GM12878 (cell line): ENCODE data around the gene SLC12A3. TPM values are rescaled to one million over a fixed set of nuclear protein-coding genes. Genes with fewer than 3 reads are reported as not detected.

ENCODE experiments used
- ATAC-seq: fragments of 200-7000 bp; cut with Tn5 transposase; 3 replicates; pipeline ENCODE4 v1.9.1; 2020; ENCODE audit warnings: mild to moderate bottlenecking, moderate library complexity
- BruUV-seq: library from RNA; stranded (reverse); fragments of 400-500 nt; replicated peaks from 2 replicates; lab custom pipeline; 2021; lab: Mats Ljungman, UMichigan
- CTCF ChIA-PET: fragments of 300-600 bp; sonication (Branson Sonifier 250); formaldehyde crosslinking; extraction: SDS; loops from one replicate; lab custom pipeline; 2021; ENCODE audit warnings: inconsistent platforms; lab: Yijun Ruan, JAX
- POLR2A ChIA-PET: fragments of 350-600 bp; formaldehyde crosslinking; extraction: SDS; loops from one replicate; lab custom pipeline; 2021; ENCODE audit warnings: inconsistent platforms; lab: Charles Lee
- RAD21 ChIA-PET: fragments of 300-600 bp; sonication (Branson Sonifier 250); formaldehyde crosslinking; loops from one replicate; lab custom pipeline; 2023; ENCODE audit warnings: antibody characterized with exemption; ENCODE audit not compliant: unreplicated experiment; lab: Charles Lee
- SMC1A ChIA-PET: fragments of 300-600 bp; sonication (Branson Sonifier 250); formaldehyde crosslinking; loops from one replicate; lab custom pipeline; 2023; ENCODE audit not compliant: unreplicated experiment, uncharacterized antibody; lab: Charles Lee
- DNase-seq: peaks from one replicate; pipeline ENCODE4 v3.0.0-alpha.2; 2011; ENCODE audit warnings: low read depth, low spot score
- FAIRE-seq: peaks from 3 replicates; lab custom pipeline; 2011; peaks lifted over from hg19 to GRCh38; lab: Jason Lieb, UNC
- H2AFZ ChIP-seq: 2 replicates; pipeline ENCODE4 v1.6.0; 2011; ENCODE audit warnings: low read depth, low read length, control low read depth; ENCODE audit not compliant: control insufficient read depth
- H3K27ac ChIP-seq: 2 replicates; pipeline ENCODE4 v1.5.1; 2011; ENCODE audit warnings: control low read depth; ENCODE audit not compliant: control insufficient read depth, insufficient read depth
- H3K27me3 ChIP-seq, 2 experiments: replicated peaks in 1 of 2; 2 replicates each; pipeline versions ENCODE4 v1.6.0 to v1.6.1; 2011; ENCODE audit warnings: low read length in 1 of 2; ENCODE audit not compliant: control insufficient read depth in 2 of 2, insufficient read depth in 2 of 2
- H3K36me3 ChIP-seq, 2 experiments: 2 replicates each; pipeline ENCODE4 v1.5.1; 2011; ENCODE audit warnings: low read length in 1 of 2; ENCODE audit not compliant: control insufficient read depth in 2 of 2, insufficient read depth in 2 of 2
- H3K4me1 ChIP-seq: 2 replicates; pipeline ENCODE4 v1.6.1; 2011; ENCODE audit warnings: mild to moderate bottlenecking, low read length, moderate library complexity, mixed read lengths; ENCODE audit not compliant: control insufficient read depth, insufficient read depth
- H3K4me2 ChIP-seq: 2 replicates; pipeline ENCODE4 v1.6.0; 2011; ENCODE audit warnings: control low read depth; ENCODE audit not compliant: control insufficient read depth, insufficient read depth
- H3K4me3 ChIP-seq: fragments of 200-600 bp; sonication (generic); 2 replicates; pipeline ENCODE4 v1.5.1; 2016
- H3K79me2 ChIP-seq: 2 replicates; pipeline ENCODE4 v1.6.0; 2011; ENCODE audit warnings: low read length; ENCODE audit not compliant: control insufficient read depth, insufficient read depth
- H3K9ac ChIP-seq: 2 replicates; pipeline ENCODE4 v1.8.0; 2011; ENCODE audit warnings: low read length, control low read depth, mixed read lengths; ENCODE audit not compliant: control insufficient read depth, insufficient read depth
- H3K9me3 ChIP-seq: replicated peaks from 3 replicates; pipeline ENCODE4 v1.5.1; 2011; ENCODE audit warnings: mild to moderate bottlenecking, low read length; ENCODE audit not compliant: control insufficient read depth, insufficient read depth
- H4K20me1 ChIP-seq: 2 replicates; pipeline ENCODE4 v1.6.0; 2011; ENCODE audit not compliant: control insufficient read depth, insufficient read depth
- CREB1 ChIP-seq: IDR thresholded peaks from 2 replicates; pipeline ENCODE4 v1.6.1; 2012; ENCODE audit warnings: low read depth, mild to moderate bottlenecking, inconsistent platforms
- DPF2 ChIP-seq: fragments of 450-650 bp; IDR thresholded peaks from 2 replicates; pipeline ENCODE4 v1.6.1; 2017; ENCODE audit warnings: mild to moderate bottlenecking
- EGR1 ChIP-seq, 2 experiments: IDR thresholded peaks; 1 replicate in 1 of 2; 2 replicates in 1 of 2; pipeline ENCODE4 v1.6.1; 2011 to 2012; ENCODE audit warnings: low read depth in 2 of 2, low read length in 2 of 2, borderline replicate concordance in 1 of 2, mild to moderate bottlenecking in 1 of 2, moderate library complexity in 1 of 2
- EP300 ChIP-seq, 2 experiments: fragments of 150-350 bp in 1 of 2; IDR thresholded peaks; 2 replicates each; pipeline ENCODE4 v1.6.1; 2011 to 2012; ENCODE audit warnings: low read depth in 2 of 2, low read length in 2 of 2, borderline replicate concordance in 1 of 2, improper control_type of control experiment in 1 of 2, inconsistent platforms in 1 of 2; ENCODE audit not compliant: control insufficient read depth in 1 of 2
- NBN ChIP-seq: fragments of 450-650 bp; IDR thresholded peaks from 2 replicates; pipeline ENCODE4 v1.6.1; 2016
- NFIC ChIP-seq: IDR thresholded peaks from 2 replicates; pipeline ENCODE4 v1.6.1; 2012; ENCODE audit warnings: low read depth, mild to moderate bottlenecking, inconsistent platforms, low read length, moderate library complexity
- NFYB ChIP-seq: IDR thresholded peaks from 2 replicates; pipeline ENCODE4 v1.6.1; 2011; ENCODE audit warnings: low read depth, mild to moderate bottlenecking, low read length, improper control_type of control experiment, moderate library complexity; ENCODE audit not compliant: insufficient read depth
- PAX5 ChIP-seq: IDR thresholded peaks from 2 replicates; pipeline ENCODE4 v1.6.1; 2011; ENCODE audit warnings: low read depth, low read length, borderline replicate concordance
- SKIL ChIP-seq: fragments of 450-650 bp; IDR thresholded peaks from 2 replicates; pipeline ENCODE4 v1.6.1; 2017; ENCODE audit warnings: mild to moderate bottlenecking, low read depth, inconsistent platforms; ENCODE audit not compliant: poor library complexity, severe bottlenecking
- SP1 ChIP-seq: IDR thresholded peaks from one replicate; pipeline ENCODE4 v1.6.1; 2011; ENCODE audit warnings: low read depth, low read length
- SREBF1 ChIP-seq: IDR thresholded peaks from 2 replicates; pipeline ENCODE4 v1.6.1; 2012; ENCODE audit warnings: mild to moderate bottlenecking, low read length
- TCF12 ChIP-seq: IDR thresholded peaks from 2 replicates; pipeline ENCODE4 v1.6.1; 2011; ENCODE audit warnings: low read depth, mild to moderate bottlenecking, low read length
- ZNF687 ChIP-seq: fragments of 450-650 bp; IDR thresholded peaks from 2 replicates; pipeline ENCODE4 v1.6.1; 2017; ENCODE audit warnings: mild to moderate bottlenecking, moderate library complexity
- WGBS: methylation state at CpG from one replicate; pipeline ENCODE4 v1.1.6; 2016; ENCODE audit warnings: low lambda C conversion rate; ENCODE audit not compliant: insufficient replicate concordance, insufficient coverage; ENCODE audit errors: missing lambda C conversion rate; 5-methylcytosine and 5-hydroxymethylcytosine counted together
- in situ Hi-C: fragments of 300-500 bp; cut with MboI; formaldehyde crosslinking; loops from 9 replicates; pipeline ENCODE4 v1.14.3; 2018; ENCODE audit warnings: mixed read lengths
- intact Hi-C: fragments of 100-400 bp; cut with micrococcal nuclease; formaldehyde crosslinking; loops from one replicate; pipeline ENCODE4 v1.14.2; 2022; ENCODE audit not compliant: unreplicated experiment
- polyA plus RNA-seq, 11 experiments: library from polyadenylated mRNA; depleted of rRNA in 4 of 11; unstranded in 6 of 11; stranded (reverse) in 5 of 11; fragments of >200 nt; fragmentation: Nextera tagmentation in 4 of 11; fragmentation: Illumina TruSeq in 1 of 11; extraction: Ambion mirVana in 4 of 11; extraction: Trizol in 1 of 11; gene quantifications; 1 replicate in 1 of 11; 2 replicates in 10 of 11; pipeline versions ENCODE4 v1.2.1 to v1.2.3, GENCODE V29; 2011 to 2016; ENCODE audit warnings: inconsistent platforms in 2 of 11, missing spikeins in 2 of 11, low read depth in 1 of 11
- total RNA-seq, 4 experiments: library from RNA; depleted of rRNA in 3 of 4; stranded (reverse); fragments of >200 nt in 3 of 4; fragmentation: Illumina TruSeq in 1 of 4; extraction: Trizol in 1 of 4; gene quantifications; 2 replicates each; pipeline versions ENCODE4 v1.2.1 to v1.2.3, GENCODE V29; 2013 to 2021
- TF ChIP-seq, protein P1 (sequence below): fragments of 450-650 bp; IDR thresholded peaks from 2 replicates; pipeline ENCODE4 v1.6.1; 2017; ENCODE audit warnings: borderline replicate concordance
- TF ChIP-seq, protein P2 (sequence below): fragments of 450-650 bp; IDR thresholded peaks from 2 replicates; pipeline ENCODE4 v1.6.1; 2016; ENCODE audit warnings: mild to moderate bottlenecking

Gene SLC12A3
- total and polyA plus RNA-seq, 10 of the 15 experiments (the other 5 are each of a cell fraction or from before 2014, with no cell fraction given) = 0.05 to 6.3 (median 3.1) TPM

DNA sequence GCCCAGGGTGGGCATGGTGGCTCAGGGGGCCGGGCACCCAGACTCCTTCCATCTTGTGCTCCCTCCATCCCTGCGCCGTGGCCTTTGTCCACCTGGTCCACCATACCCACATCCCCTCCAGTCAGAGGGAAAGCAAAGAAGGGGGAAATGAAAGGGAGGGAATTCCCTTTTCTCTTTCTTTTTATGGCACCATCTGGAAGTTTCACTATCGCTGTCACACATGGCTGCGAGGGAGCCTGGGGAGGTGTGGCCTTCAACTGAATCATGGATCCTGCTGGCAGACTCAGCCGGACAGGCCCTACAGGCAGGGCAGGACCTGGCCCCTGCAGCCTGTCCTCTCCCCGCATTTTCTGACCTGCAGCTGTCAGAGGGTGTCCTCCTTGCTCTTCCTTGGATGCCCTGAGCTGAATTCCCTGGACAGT lies 6.2 kb downstream of the SLC12A3 start:
- Histone ChIP-seq H3K27me3 (no peaks in the 10 kb centered on the region), H3K4me3 (0 out of 2 replicates have a peak overlapping the region, but pooled peaks have one; percentile 0), H3K4me1 (peaks cover 40% of the 10 kb centered on the region), H3K9ac (no peak overlapping the region), H3K9me3 (no peaks in the 10 kb centered on the region), H3K4me2 (peak overlapping the region; percentile 23; the same call in 1 of the 2 replicates), H4K20me1 (no peaks in the 10 kb centered on the region), H3K36me3 (no peaks in the 10 kb centered on the region), H2AFZ (no peak overlapping the region), H3K27ac (no peak overlapping the region), H3K79me2 (no peaks in the 10 kb centered on the region)
- peak; percentile 49 for DNase-seq
- FAIRE-seq = peak; percentile 56
- ChIA-PET CTCF (interaction anchor here (0.8 to 1.1 kb wide), 4 partner anchors 53 to 93 kb away, joined by 3 to 6 read pairs (median 4); no protein-coding TSS in a partner anchor), SMC1A (interaction anchor here (0.6 to 1.6 kb wide), 7 partner anchors 22 to 175 kb away, joined by 3 to 8 read pairs (median 4); no protein-coding TSS in a partner anchor), RAD21 (interaction anchor here (0.7 to 1.6 kb wide), 5 partner anchors 40 to 79 kb away, joined by 3 read pairs; no protein-coding TSS in a partner anchor), POLR2A (interaction anchor here (1.2 kb wide), 1 partner anchor 62 kb away, joined by 4 read pairs; no protein-coding TSS in a partner anchor)
- WGBS = 22% methylated on average over 7 of the region's 7 CpGs
- ATAC-seq = peak; percentile 70
- in situ Hi-C loops = no loop called here
- no TSS peak for BruUV-seq
- intact Hi-C loops = loop anchor here (2.0 kb wide), 3 partner anchors 18 to 68 kb away; no protein-coding TSS in a partner anchor
- TF ChIP-seq SKIL = peak; percentile 45
- peak; percentile 97 for TF ChIP-seq TCF12
- no peak; a peak in 1 of 3 replicates for TF ChIP-seq EGR1 (IDR thresholded peaks at IDR 0.05; ENCODE audit: borderline replicate concordance in 1 of 2, low read depth in 2 of 2, low read length in 2 of 2)
- peak; percentile 16; the same call in 1 of the 2 replicates for TF ChIP-seq NBN
- peak; percentile 94 for TF ChIP-seq PAX5
- no peak for TF ChIP-seq SREBF1
- peak; percentile 63; the same call in 1 of the 2 replicates for TF ChIP-seq ZNF687
- TF ChIP-seq EP300 (IDR thresholded peaks at IDR 0.05; ENCODE audit: borderline replicate concordance in 1 of 2, control insufficient read depth in 1 of 2, low read depth in 2 of 2, low read length in 2 of 2) = peak; percentile 70 to 83
- TF ChIP-seq, protein P1, sequence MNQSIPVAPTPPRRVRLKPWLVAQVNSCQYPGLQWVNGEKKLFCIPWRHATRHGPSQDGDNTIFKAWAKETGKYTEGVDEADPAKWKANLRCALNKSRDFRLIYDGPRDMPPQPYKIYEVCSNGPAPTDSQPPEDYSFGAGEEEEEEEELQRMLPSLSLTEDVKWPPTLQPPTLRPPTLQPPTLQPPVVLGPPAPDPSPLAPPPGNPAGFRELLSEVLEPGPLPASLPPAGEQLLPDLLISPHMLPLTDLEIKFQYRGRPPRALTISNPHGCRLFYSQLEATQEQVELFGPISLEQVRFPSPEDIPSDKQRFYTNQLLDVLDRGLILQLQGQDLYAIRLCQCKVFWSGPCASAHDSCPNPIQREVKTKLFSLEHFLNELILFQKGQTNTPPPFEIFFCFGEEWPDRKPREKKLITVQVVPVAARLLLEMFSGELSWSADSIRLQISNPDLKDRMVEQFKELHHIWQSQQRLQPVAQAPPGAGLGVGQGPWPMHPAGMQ = no peak
- no peak for TF ChIP-seq NFYB
- TF ChIP-seq, protein P2, sequence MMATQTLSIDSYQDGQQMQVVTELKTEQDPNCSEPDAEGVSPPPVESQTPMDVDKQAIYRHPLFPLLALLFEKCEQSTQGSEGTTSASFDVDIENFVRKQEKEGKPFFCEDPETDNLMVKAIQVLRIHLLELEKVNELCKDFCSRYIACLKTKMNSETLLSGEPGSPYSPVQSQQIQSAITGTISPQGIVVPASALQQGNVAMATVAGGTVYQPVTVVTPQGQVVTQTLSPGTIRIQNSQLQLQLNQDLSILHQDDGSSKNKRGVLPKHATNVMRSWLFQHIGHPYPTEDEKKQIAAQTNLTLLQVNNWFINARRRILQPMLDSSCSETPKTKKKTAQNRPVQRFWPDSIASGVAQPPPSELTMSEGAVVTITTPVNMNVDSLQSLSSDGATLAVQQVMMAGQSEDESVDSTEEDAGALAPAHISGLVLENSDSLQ = no peak
- TF ChIP-seq NFIC = peak; percentile 91; the same call in 1 of the 2 replicates
- TF ChIP-seq DPF2 = peak; percentile 87
- TF ChIP-seq CREB1 = 0 out of 2 replicates have a peak, but pooled peaks have one; percentile 54
- peak; percentile 64 for TF ChIP-seq SP1
